Neuron (in vitro differentiated cells): ENCODE results near the gene TMED6.

Source experiments
- H2AFZ ChIP-seq: one replicate; pipeline ENCODE4 v1.6.1; 2013; ENCODE audit warnings: low read depth, mild to moderate bottlenecking, inconsistent platforms, low read length, moderate library complexity
- H3K27me3 ChIP-seq: one replicate; pipeline ENCODE4 v1.6.1; 2013; ENCODE audit warnings: low read length; ENCODE audit not compliant: insufficient read depth
- H3K36me3 ChIP-seq: one replicate; pipeline ENCODE4 v1.6.1; 2013; ENCODE audit warnings: low read length; ENCODE audit not compliant: insufficient read depth
- H3K4me1 ChIP-seq: one replicate; pipeline ENCODE4 v1.6.1; 2013; ENCODE audit warnings: low read length; ENCODE audit not compliant: insufficient read depth
- H3K4me3 ChIP-seq: 2 replicates; pipeline ENCODE4 v1.5.1; 2013; ENCODE audit warnings: mild to moderate bottlenecking, low read length, moderate library complexity
- H3K9me3 ChIP-seq: one replicate; pipeline ENCODE4 v1.6.1; 2013; ENCODE audit warnings: low read length

TMED6 gene

DNA sequence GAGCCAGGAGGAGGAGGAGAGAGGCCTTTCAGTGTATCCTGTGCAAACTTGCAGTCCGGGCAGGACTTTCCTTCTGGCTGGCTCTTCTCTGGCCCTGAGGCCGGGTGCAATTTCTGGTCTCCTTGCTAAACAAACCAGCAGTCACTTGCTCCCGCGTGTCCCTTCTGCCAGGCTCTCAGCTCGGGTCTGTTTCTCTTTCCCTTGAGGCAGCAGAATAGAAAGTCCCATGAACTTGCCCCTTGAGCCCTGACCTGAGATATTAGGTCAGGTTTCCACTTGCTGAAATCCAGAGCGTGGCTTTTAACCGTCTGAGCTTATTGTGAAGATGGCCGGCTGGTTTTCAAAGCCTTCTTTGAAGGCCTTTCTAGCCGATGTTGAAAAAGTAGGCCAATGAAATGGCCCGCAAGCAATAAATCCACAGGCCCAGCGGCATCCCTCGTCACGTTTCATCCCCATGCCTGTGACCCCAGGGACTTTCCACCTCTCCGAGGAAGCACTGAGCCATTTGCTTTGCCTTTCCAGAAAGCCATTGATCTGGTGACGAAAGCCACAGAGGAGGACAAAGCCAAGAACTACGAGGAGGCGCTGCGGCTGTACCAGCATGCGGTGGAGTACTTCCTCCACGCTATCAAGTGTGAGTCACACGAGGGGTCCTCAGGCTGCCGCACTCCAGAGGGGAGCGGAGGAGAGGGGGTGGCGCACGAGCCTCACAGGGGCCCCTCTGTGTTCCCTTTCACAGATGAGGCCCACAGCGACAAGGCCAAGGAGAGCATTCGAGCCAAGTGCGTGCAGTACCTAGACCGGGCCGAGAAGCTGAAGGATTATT is 35.9 kb downstream of the TMED6 start:
- Histone ChIP-seq H2AFZ (no peak overlapping the region), H3K36me3 (peaks cover 68% of the 10 kb centered on the region), H3K4me1 (peaks cover 6% of the 10 kb centered on the region), H3K4me3 (no peak overlapping the region), H3K9me3 (no peaks in the 10 kb centered on the region), H3K27me3 (no peaks in the 10 kb centered on the region)

DNA sequence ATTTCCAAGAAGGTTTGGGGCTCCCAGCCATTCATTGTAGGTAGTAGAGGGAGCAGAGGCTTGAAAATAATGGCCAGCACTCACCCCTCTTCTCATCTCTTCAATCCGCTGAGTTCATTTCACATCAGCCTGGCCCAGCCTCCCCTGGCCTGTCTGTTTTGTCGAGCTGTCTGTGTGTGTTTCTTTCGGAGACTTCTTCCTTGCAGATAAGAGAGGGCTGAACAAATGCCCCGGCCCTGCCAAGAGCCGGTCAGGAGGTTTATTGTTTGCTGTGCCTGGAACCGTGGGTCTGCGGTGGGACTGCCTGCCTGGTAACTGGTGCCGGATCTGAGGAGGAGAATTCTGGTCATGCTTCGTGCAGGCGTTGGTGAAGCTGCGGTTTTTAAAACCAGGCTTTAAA is 37.1 kb downstream of the TMED6 start:
- no peak overlapping the region for H3K4me3 ChIP-seq
- no peaks in the 10 kb centered on the region for H3K27me3 ChIP-seq
- peaks cover 6% of the 10 kb centered on the region for H3K4me1 ChIP-seq
- H3K36me3 ChIP-seq, result peaks cover 56% of the 10 kb centered on the region
- H3K9me3 ChIP-seq, result no peaks in the 10 kb centered on the region
- no peak overlapping the region for H2AFZ ChIP-seq

DNA sequence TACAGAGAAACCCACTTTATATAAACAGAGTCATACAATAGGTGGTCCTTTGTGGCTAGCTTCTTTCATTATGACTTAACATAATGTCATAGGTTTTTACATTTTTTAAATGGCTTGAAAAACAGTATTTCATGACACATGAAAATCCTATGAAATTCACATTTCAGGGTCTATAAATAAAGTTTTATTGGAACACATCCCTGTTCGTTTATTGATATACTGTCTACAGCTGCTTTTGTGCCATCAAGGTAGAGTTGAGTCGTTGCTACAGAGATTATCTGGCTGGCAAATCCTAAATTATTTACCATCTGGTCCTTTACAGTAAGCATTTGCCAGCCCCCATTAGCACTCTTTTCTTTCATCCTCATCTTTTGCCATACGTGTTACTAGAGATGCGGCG is 38.1 kb downstream of the TMED6 start:
- Histone ChIP-seq H3K9me3 (no peaks in the 10 kb centered on the region), H2AFZ (no peak overlapping the region), H3K4me1 (peaks cover 6% of the 10 kb centered on the region), H3K4me3 (no peak overlapping the region), H3K36me3 (peaks cover 46% of the 10 kb centered on the region), H3K27me3 (no peaks in the 10 kb centered on the region)

DNA sequence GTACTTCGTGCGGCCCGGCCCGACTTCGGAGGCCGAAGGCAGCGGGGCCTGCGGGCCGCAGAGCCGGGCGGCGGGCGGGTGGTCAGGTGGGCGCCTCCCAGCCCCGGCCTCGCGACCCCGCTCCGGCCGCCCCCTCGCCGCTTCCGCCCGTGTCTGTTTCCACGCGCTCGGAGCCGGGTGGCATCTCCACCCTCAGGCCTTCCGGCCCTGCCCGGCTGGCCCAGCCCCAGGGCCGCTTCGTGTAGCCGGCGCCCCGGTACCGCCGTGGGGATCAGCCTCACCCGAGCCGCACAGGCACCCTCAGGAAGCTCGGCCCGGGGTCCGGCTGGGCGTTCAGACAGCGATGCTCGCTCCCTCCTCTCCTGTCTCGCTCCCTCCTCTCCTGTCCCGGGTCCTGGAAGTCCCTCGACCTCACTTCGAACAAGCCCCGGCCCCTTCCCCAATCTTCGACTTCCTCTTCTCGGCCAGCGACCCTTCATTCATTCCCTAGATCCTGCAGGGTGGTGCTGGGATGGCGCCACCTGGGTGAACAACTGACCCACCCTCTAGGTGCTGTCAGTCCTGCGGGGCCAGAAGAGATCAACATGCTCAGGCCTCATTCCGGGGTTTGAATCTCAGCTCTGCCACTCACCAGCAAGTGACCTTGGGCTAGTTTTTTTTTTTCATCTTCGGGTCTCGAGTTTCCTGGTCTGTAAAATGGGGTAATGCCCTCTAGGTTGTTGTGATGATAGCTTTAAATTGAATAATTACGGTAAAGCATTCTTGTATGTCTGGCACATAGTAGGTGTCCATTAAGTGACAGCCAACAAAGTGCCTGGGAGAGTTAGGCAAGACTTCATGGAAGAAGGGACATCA is 39.8 kb downstream of the TMED6 start:
- Histone ChIP-seq H3K27me3 (no peaks in the 10 kb centered on the region), H2AFZ (peak overlapping the region; percentile 93), H3K4me3 (peak overlapping the region; percentile 93), H3K9me3 (no peaks in the 10 kb centered on the region), H3K36me3 (peaks cover 34% of the 10 kb centered on the region), H3K4me1 (peaks cover 6% of the 10 kb centered on the region)

DNA sequence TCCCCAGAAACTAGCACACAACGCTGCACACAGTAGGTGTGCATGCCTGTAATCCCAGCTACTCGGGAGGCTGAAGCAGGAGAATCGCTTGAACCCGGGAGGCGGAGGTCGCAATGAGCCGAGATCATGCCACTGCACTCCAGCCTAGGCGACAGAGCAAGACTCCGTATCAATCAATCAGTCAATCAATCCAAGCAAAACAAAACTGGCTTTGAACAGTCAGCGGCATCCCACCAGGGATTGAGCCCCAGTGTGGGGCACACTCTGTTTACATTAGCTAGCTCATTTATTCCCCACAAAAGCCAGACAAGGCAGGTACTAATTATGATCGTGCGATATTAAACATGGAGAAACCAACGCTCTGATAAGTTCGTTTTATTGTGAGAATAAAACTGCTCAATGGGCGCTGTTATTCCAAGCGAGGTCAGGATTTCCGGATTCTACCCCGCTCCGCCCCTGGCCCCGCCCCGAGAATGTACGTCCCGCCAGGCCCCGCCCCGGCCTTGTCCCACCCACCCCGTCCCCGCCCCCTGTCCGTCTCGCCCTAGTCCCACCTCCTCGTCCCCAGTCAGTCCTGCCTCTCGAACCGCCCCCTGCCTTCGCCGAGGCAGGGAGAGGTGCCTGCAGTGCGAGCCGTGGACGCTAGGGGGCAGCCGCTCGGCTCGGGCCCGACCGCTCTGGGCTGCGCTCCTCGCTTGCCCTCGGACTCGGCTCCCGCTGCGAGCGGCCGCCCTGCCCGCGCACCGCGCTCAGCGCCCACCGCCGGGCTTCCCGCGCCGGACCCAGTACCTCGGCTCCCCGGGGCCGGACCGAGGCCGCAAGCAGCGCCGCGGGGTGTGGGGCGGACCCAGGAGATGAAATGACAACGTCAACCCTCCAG is 40.7 kb downstream of the TMED6 start, which contains the start of gene VPS4A:
Gene VPS4A, plus strand, starts transcription at position 698 of the 880 bp plus-strand sequence. Its CDS starts 162 bp downstream, at position 860.
- Histone ChIP-seq H3K36me3 (peaks cover 26% of the 10 kb centered on the region), H3K4me1 (peaks cover 6% of the 10 kb centered on the region), H3K4me3 (peak within 1 kb of the TSS; percentile 93), H3K27me3 (no peaks in the 10 kb centered on the region), H3K9me3 (no peaks in the 10 kb centered on the region), H2AFZ (peak within 1 kb of the TSS; percentile 93)

DNA sequence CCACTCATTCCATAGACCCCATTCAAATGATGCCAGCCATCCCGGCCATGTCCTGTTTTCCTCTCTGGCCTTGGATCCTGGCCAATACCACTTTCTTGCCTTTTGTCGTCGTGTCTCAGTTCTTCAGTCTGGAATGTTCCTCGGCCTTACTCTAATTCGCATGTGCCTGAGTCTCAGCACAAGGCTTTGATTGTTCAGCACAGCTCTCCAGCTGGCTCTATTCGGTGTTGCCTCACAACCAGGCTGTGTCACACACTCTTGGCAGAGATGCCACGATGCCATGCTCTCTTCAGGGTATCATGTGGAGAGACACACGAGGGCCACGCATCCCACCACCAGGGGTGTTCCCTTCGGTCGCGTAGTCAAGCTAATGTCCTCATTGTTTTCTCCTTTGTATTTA is 42.3 kb downstream of the TMED6 start:
- Histone ChIP-seq H2AFZ (no peak overlapping the region), H3K9me3 (no peaks in the 10 kb centered on the region), H3K27me3 (no peaks in the 10 kb centered on the region), H3K4me1 (peaks cover 6% of the 10 kb centered on the region), H3K4me3 (no peak overlapping the region), H3K36me3 (peaks cover 12% of the 10 kb centered on the region)

DNA sequence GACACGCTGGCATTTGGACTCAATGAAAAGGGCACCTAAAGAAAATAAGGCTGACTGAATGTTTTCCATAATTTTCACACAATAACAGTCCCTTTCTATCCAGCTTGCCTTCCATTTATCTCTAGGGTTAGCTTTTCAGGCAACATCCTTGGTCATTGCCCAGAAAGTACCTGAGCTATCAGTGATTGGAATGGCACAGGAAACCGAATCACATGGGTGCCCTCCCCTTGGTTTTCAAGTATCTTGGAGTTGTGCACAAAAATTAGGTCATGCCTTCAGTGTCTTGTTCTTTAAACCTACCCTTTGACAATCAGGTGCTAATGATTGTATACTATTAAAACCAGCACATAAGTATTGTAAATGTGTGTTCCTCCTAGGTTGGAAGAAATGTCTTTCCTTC is 43.7 kb downstream of the TMED6 start:
- Histone ChIP-seq H3K36me3 (peaks cover 4% of the 10 kb centered on the region), H3K9me3 (no peaks in the 10 kb centered on the region), H3K4me3 (no peak overlapping the region), H2AFZ (no peak overlapping the region), H3K4me1 (peaks cover 6% of the 10 kb centered on the region), H3K27me3 (no peaks in the 10 kb centered on the region)

DNA sequence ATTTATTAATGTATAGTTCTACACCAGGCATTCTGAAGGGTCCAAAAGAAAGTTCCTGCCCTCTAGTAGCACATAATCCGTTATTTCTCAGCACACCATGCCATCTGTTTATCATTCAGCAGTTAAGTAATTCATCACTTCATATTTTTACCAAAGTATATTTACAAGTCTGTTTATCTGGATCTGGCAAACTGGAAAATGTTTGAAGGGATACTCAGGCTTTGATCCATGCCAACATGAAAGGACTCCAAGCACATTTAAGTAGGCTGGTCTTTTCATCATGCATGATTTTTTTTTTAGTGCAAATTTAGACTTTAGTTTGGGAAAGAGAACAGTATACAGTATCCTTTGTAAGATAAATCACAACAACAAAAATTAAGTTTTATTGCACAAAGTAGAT is 44.5 kb downstream of the TMED6 start:
- Histone ChIP-seq H2AFZ (no peak overlapping the region), H3K9me3 (no peaks in the 10 kb centered on the region), H3K4me1 (peaks cover 3% of the 10 kb centered on the region), H3K4me3 (no peak overlapping the region), H3K27me3 (no peaks in the 10 kb centered on the region), H3K36me3 (peaks cover 9% of the 10 kb centered on the region)

DNA sequence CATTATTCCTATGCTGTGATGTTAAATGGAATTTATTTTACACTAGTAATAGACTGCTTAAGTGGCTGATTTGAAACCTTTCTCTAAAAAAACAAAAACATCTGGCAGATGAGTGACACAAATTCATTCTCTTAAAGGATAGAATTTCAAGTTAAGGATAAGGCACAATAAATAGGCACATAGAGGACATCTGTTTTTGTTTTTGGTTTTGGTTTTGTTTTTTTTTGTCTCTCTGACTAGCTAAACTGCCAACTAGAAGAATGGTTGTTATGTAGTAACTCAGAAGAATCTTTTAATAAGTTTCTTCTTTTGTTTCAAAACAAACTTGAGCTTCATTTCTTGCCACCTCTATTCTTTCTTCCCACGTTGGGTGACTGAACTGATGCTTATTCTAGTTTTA is 45.6 kb downstream of the TMED6 start:
- Histone ChIP-seq H3K4me3 (no peak overlapping the region), H3K36me3 (peaks cover 19% of the 10 kb centered on the region), H3K27me3 (no peaks in the 10 kb centered on the region), H3K4me1 (no peaks in the 10 kb centered on the region), H2AFZ (no peak overlapping the region), H3K9me3 (no peaks in the 10 kb centered on the region)

DNA sequence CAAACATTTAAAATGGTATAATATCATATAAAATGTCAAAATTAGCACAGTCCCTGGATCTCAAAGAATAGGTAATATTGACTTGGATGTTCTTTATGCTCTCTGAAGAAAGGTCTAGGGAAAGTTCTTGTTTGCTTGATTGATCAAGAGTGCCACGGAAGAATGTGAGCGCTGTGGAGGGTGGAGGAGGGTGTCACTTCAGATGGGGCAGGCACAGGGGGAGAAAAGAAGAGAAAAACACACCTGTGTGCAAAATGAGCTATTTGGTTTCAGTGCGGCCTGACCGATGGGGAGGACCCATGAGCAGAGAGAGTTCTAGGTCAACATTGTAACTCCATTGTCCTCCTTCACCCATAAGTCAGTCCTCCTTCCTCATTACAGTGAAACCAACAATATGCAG is 49.3 kb downstream of the TMED6 start:
- Histone ChIP-seq H3K27me3 (no peaks in the 10 kb centered on the region), H3K36me3 (peaks cover 36% of the 10 kb centered on the region), H3K9me3 (no peaks in the 10 kb centered on the region)

DNA sequence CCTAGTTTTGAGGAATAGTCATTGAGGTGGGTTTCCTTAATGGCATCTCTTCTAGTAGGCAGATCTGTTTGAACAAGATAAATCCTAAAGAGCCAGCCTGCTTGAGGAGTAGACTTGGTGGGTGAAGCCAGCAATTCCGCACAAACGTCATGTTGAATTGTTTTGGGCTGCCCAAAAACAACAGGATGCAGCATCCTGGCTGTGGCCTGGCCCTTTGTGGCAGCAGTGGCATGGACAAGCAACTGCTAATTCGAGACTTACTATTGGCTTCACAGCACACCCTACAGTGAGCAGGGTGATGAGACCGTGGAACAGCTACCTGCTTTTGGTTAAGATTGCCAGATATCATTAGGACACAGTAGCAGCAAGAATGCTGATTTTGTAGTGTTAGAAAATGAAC is 49.7 kb downstream of the TMED6 start:
- H2AFZ ChIP-seq, result no peak overlapping the region
- no peaks in the 10 kb centered on the region for H3K9me3 ChIP-seq
- no peaks in the 10 kb centered on the region for H3K4me1 ChIP-seq
- H3K36me3 ChIP-seq, result peaks cover 36% of the 10 kb centered on the region
- no peaks in the 10 kb centered on the region for H3K27me3 ChIP-seq
- no peak overlapping the region for H3K4me3 ChIP-seq

More for the DNA sequence above, 49.3 kb downstream of the TMED6 start:
- Histone ChIP-seq H3K4me3 (no peak overlapping the region), H3K4me1 (no peaks in the 10 kb centered on the region), H2AFZ (no peak overlapping the region)

DNA sequence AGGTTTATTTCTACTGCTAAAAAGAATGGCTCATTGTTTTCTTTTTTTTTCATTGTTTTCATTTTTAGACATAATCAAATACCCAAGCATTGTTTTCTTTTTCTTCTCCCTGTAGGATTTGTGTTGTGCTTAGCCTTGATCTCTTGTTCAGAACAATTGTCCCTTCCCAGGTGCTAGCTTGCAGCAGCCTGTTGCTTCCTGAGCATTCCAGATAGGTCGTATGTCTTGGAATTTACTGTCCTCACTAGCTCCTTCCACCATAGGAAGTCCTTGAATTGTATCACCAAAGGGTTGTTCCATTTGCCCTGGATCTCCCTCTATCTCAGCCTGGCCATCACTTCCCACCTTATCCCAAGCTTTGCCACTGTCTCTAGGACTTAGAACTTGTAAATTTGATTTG is 50.4 kb downstream of the TMED6 start:
- H3K36me3 ChIP-seq, result peaks cover 36% of the 10 kb centered on the region
- H3K9me3 ChIP-seq, result no peaks in the 10 kb centered on the region
- no peaks in the 10 kb centered on the region for H3K27me3 ChIP-seq
- H3K4me3 ChIP-seq, result no peak overlapping the region
- no peaks in the 10 kb centered on the region for H3K4me1 ChIP-seq
- H2AFZ ChIP-seq, result no peak overlapping the region
